ENCODE data around the gene FGGY.
"Not testable (repeated sequence)": the region's sequence is repeated elsewhere in the genome, so short reads cannot be mapped to it uniquely, and the experiment has no call there.

Gene FGGY

DNA sequence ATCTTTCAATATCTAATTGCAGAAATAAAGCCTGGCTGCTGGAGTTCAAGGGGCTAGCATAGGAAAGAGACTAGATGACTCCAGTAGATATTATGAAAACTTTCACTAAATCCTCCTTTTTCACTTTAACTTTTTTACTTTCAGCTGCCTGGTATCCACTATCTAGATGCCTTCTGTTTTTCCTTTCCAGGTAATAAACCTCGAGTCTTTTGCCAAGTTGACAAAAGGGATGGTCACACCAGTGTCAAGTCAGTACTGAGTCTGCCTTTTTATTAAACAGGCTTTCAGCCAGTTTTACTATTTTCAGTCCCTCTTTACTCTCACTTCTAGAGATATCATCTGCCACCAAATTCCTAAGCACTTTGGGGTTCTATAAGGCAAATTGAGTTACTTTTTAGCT lies 195.6 kb downstream of the FGGY start:
- DNase-seq, result no peak

GRCh38 chr1:59494145-59494833 lies 197.4 kb downstream of the FGGY start:
- no peak for DNase-seq

- not testable (repeated sequence) for DNase-seq
Observed at GRCh38 chr1:59496156-59496555, 199.3 kb downstream of the FGGY start.

DNA sequence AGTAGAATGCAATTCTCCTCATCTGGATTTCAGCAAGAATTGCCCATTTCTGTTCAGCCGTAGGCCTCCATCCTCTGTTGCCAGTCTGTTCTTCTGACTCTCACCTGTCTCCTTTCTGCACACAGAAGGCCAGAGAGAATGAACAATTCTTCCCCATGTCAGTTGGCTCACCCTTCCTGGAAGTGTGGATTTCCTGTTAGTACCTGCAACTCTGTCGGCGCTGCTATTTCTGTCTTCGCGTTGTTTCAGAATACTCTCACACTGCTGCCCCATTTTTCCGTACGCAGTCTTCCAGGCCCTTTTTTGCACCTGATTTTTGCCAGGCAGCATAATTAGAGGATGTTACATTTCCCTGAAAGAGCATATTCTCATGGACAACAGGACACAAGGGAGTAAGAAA lies 200.7 kb downstream of the FGGY start:
- DNase-seq, result no peak

GRCh38 chr1:59498640-59499039 lies 201.7 kb downstream of the FGGY start:
- no peak for DNase-seq

GRCh38 chr1:59499273-59499942 lies 202.5 kb downstream of the FGGY start:
- no peak for DNase-seq

GRCh38 chr1:59499943-59500569 lies 203.2 kb downstream of the FGGY start:
- no peak for DNase-seq

GRCh38 chr1:59500950-59501742 lies 204.3 kb downstream of the FGGY start:
- DNase-seq, result no peak

GRCh38 chr1:59502009-59502691 lies 205.3 kb downstream of the FGGY start:
- DNase-seq, result no peak

GRCh38 chr1:59504276-59504675 lies 207.4 kb downstream of the FGGY start:
- no peak for DNase-seq

- DNase-seq, result no peak
Observed at GRCh38 chr1:59505596-59506028, 208.7 kb downstream of the FGGY start.

- DNase-seq, result no peak
Observed at GRCh38 chr1:59506952-59507351, 210.1 kb downstream of the FGGY start.

- no peak for DNase-seq
Observed at GRCh38 chr1:59509341-59509875, 212.5 kb downstream of the FGGY start.

DNA sequence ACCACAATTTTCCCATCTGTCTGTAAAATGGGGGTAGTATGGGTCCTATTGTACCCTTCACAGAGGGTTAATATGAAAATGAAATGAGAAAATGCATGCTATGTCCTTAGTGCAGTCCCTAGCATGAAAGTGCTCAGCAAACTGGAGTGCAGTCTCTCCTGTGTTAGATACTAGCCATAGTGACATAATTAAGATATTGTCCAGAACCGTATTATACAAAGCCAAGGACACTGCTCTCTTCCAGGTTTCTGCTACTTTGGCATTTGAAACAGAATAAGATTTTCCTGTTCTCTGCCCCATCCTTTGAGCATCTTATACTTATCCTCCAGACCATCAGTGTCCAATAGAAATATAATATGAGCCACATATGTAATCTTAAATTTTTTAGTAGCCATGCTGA lies 213.4 kb downstream of the FGGY start:
- no peak for DNase-seq

GRCh38 chr1:59511476-59512465 lies 214.9 kb downstream of the FGGY start:
- no peak for DNase-seq

- DNase-seq, result no peak
Observed at GRCh38 chr1:59512702-59513101, 215.8 kb downstream of the FGGY start.

DNA sequence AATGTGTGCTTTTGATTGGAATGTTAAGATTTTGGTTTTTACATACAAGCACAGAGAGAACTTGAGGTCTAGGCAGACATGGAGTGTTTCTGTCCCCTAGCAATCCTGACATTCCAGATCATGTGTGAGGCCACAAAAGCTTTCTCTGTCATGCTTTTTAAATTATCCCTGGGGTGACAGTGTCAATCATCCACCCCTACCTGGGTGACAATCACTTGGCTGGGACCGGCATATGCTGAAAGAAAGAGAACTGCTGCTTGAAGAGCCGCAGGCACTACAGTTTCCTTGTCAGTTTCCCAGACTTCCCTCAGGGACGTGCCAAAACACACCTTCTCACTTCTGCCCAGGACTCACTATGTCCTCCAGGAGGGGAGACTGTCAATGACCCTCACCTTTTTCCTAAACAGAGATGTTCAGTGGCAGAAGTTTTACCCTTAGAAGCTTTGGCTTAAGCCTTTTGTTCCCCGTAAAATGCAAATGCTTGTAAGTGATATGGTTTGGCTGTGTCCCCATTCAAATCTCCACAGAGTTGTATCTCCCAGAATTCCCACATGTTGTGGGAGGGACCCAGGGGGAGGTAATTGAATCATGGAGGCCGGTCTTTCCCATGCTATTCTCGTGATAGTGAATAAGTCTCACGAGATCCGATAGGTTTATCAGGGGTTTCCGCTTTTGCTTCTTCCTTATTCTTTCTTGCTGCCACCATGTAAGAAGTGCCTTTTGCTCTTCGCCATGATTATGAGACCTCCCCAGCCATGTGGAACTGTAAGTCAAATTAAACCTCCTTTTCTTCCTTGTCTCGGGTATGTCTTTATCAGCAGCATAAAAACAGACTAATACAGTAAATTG lies 217.4 kb downstream of the FGGY start:
- no peak for DNase-seq

DNA sequence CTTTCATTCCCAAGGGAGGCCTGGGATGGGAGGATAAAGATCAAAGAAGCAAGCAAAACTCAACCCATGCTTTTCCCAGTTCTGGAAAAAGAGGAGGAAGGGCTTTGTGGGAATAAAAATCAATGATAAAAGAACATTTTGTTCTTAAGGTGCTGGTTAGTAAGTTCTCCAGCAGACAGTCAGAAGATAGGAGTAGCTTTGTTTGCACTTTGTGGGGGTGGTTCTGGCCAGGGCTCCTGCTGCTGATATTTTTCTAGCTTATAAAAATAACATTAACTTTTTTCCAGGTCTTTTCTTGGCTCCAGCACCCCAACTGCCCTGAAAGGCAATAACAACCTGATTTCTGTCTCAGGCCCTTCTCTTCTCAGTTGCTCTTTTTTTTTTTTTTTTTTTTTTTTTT lies 220.0 kb downstream of the FGGY start:
- no peak for DNase-seq

DNA sequence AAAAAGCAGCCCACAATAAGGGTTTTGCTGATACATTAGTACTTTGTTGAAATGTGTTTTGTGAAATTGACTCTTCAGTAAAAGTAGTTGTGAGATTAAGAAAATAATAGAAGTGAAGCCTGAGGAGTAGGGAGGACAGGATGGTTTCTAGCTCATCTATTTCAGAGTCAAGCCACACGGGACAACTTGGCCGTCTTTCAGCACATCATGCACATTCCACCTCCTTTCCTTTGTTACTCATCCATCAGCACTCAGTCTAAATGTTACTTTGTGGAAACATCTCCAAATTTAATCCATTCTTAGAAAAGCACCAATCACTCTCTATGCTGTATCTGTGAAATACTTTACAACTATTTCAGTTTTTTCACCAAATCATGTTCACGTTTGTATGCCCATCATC lies 223.3 kb downstream of the FGGY start:
- DNase-seq, result no peak

GRCh38 chr1:59520827-59521418 lies 224.0 kb downstream of the FGGY start:
- no peak for DNase-seq

Data from activated T-cell treated with anti-CD3 and anti-CD28 coated beads, Interleukin-2, amount 50 U/mL, for 1 hour (primary cell).